OCI-LY1 (cell line): ENCODE measurements around the gene CDH8.

Experiments
- H2AFZ ChIP-seq: fragments of 200-600 bp; sonication (generic), shearing (Covaris generic); 2 replicates; pipeline ENCODE4 v1.6.0; 2014; ENCODE audit warnings: antibody characterized with exemption, mild to moderate bottlenecking, low read length
- H3F3A ChIP-seq: fragments of 200-600 bp; sonication (generic), shearing (Covaris generic); 2 replicates; pipeline ENCODE4 v1.6.0; 2014; ENCODE audit warnings: mild to moderate bottlenecking, antibody characterized with exemption, low read length, moderate library complexity; ENCODE audit not compliant: insufficient read depth
- H3K27ac ChIP-seq: fragments of 200-600 bp; sonication (generic); 2 replicates; pipeline ENCODE4 v1.5.1; 2014; ENCODE audit warnings: low read length, mixed run types, mild to moderate bottlenecking, low read depth; ENCODE audit not compliant: poor library complexity, severe bottlenecking
- H3K27me3 ChIP-seq: fragments of 200-600 bp; sonication (generic); 2 replicates; pipeline ENCODE4 v1.6.0; 2014; ENCODE audit warnings: antibody characterized with exemption, mild to moderate bottlenecking, low read length, moderate library complexity; ENCODE audit not compliant: insufficient read depth
- H3K36me3 ChIP-seq: fragments of 200-600 bp; sonication (generic); 2 replicates; pipeline ENCODE4 v1.6.1; 2014; ENCODE audit warnings: mild to moderate bottlenecking, antibody characterized with exemption, low read length, moderate library complexity, mixed read lengths; ENCODE audit not compliant: insufficient read depth
- H3K4me1 ChIP-seq: fragments of 200-600 bp; sonication (generic); 2 replicates; pipeline ENCODE4 v1.5.1; 2014; ENCODE audit warnings: mild to moderate bottlenecking, low read length, moderate library complexity; ENCODE audit not compliant: insufficient read depth, severe bottlenecking
- H3K4me2 ChIP-seq: fragments of 200-600 bp; sonication (generic), shearing (Covaris generic); 2 replicates; pipeline ENCODE4 v1.6.1; 2014; ENCODE audit warnings: low read length
- H3K4me3 ChIP-seq: fragments of 200-600 bp; sonication (generic); 2 replicates; pipeline ENCODE4 v1.5.1; 2014; ENCODE audit warnings: low read length, low read depth, mild to moderate bottlenecking, mixed read lengths; ENCODE audit not compliant: poor library complexity, severe bottlenecking
- H3K79me2 ChIP-seq: fragments of 200-600 bp; shearing (Covaris generic); 2 replicates; pipeline ENCODE4 v1.6.1; 2016; ENCODE audit warnings: mixed run types, low read length, mixed read lengths; ENCODE audit not compliant: insufficient read depth
- H3K9ac ChIP-seq: fragments of 200-600 bp; sonication (generic), shearing (Covaris generic); 2 replicates; pipeline ENCODE4 v1.6.1; 2014; ENCODE audit warnings: mild to moderate bottlenecking, low read length, mixed read lengths
- H3K9me2 ChIP-seq: fragments of 200-600 bp; sonication (generic), shearing (Covaris generic); 2 replicates; pipeline ENCODE4 v1.6.1; 2014; ENCODE audit warnings: low read depth, mild to moderate bottlenecking, low read length, mixed read lengths
- H3K9me3 ChIP-seq: fragments of 200-600 bp; shearing (Covaris generic); 2 replicates; pipeline ENCODE4 v1.6.1; 2014; ENCODE audit warnings: low read length, mixed read lengths
- H4K20me1 ChIP-seq: fragments of 200-600 bp; sonication (generic), shearing (Covaris generic); 2 replicates; pipeline ENCODE4 v1.6.0; 2016; ENCODE audit warnings: mild to moderate bottlenecking, low read length; ENCODE audit not compliant: insufficient read depth
- CTCF ChIP-seq: fragments of 200-600 bp; sonication (generic), shearing (Covaris generic); IDR thresholded peaks from 2 replicates; pipeline ENCODE4 v1.5.1; 2017; ENCODE audit warnings: mild to moderate bottlenecking, antibody characterized with exemption, low read length, moderate library complexity, mixed read lengths
- EZH2 ChIP-seq: fragments of 200-600 bp; sonication (generic), shearing (Covaris generic); IDR thresholded peaks from 2 replicates; pipeline ENCODE4 v1.8.0; 2017; ENCODE audit warnings: borderline replicate concordance, mixed run types, mild to moderate bottlenecking, antibody characterized with exemption, low read length, moderate library complexity, mixed read lengths

The CDH8 gene, protein sequence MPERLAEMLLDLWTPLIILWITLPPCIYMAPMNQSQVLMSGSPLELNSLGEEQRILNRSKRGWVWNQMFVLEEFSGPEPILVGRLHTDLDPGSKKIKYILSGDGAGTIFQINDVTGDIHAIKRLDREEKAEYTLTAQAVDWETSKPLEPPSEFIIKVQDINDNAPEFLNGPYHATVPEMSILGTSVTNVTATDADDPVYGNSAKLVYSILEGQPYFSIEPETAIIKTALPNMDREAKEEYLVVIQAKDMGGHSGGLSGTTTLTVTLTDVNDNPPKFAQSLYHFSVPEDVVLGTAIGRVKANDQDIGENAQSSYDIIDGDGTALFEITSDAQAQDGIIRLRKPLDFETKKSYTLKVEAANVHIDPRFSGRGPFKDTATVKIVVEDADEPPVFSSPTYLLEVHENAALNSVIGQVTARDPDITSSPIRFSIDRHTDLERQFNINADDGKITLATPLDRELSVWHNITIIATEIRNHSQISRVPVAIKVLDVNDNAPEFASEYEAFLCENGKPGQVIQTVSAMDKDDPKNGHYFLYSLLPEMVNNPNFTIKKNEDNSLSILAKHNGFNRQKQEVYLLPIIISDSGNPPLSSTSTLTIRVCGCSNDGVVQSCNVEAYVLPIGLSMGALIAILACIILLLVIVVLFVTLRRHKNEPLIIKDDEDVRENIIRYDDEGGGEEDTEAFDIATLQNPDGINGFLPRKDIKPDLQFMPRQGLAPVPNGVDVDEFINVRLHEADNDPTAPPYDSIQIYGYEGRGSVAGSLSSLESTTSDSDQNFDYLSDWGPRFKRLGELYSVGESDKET

GRCh38 chr16:62036101-62036801 lies at the start of gene CDH8:
CDH8 (minus strand) TSS chr16:62036438; CDS start chr16:62021403, 15,035 bp downstream.
- no peaks in the 10 kb centered on the region for H3K4me1 ChIP-seq
- no peaks in the 10 kb centered on the region for H3K9me2 ChIP-seq
- no peak within 1 kb of the TSS for H3K9ac ChIP-seq
- H3K36me3 ChIP-seq = no peaks in the 10 kb centered on the region
- no peaks in the 10 kb centered on the region for H4K20me1 ChIP-seq
- no peak within 1 kb of the TSS for H3K4me2 ChIP-seq
- no peak within 1 kb of the TSS for H2AFZ ChIP-seq
- no peaks in the 10 kb centered on the region for H3F3A ChIP-seq
- no peak within 1 kb of the TSS for H3K4me3 ChIP-seq
- no peaks in the 10 kb centered on the region for H3K79me2 ChIP-seq
- H3K27me3 ChIP-seq = no peaks in the 10 kb centered on the region
- no peak for TF ChIP-seq EZH2
- TF ChIP-seq CTCF = no peak
- H3K27ac ChIP-seq = no peak within 1 kb of the TSS
- no peaks in the 10 kb centered on the region for H3K9me3 ChIP-seq

GRCh38 chr16:62079236-62079635 lies 43.0 kb upstream of the CDH8 start:
- Histone ChIP-seq H3K9ac (no peak overlapping the region), H3K4me2 (no peak overlapping the region), H4K20me1 (no peaks in the 10 kb centered on the region), H3K27ac (no peak overlapping the region), H2AFZ (no peak overlapping the region), H3K4me1 (no peaks in the 10 kb centered on the region), H3K36me3 (no peaks in the 10 kb centered on the region), H3K9me2 (no peaks in the 10 kb centered on the region), H3K4me3 (no peak overlapping the region), H3F3A (no peaks in the 10 kb centered on the region), H3K9me3 (no peaks in the 10 kb centered on the region), H3K79me2 (no peaks in the 10 kb centered on the region), H3K27me3 (no peaks in the 10 kb centered on the region)
- TF ChIP-seq CTCF = no peak
- TF ChIP-seq EZH2 = no peak

- H3K4me2 ChIP-seq = no peak overlapping the region
- no peak overlapping the region for H3K27ac ChIP-seq
- H4K20me1 ChIP-seq = no peaks in the 10 kb centered on the region
- H3K9me2 ChIP-seq = no peaks in the 10 kb centered on the region
- H3K27me3 ChIP-seq = no peaks in the 10 kb centered on the region
- H3K9ac ChIP-seq = no peak overlapping the region
- H3K79me2 ChIP-seq = no peaks in the 10 kb centered on the region
- TF ChIP-seq CTCF (peak; percentile 37), EZH2 (no peak)
- no peaks in the 10 kb centered on the region for H3K9me3 ChIP-seq
- H3K4me1 ChIP-seq = no peaks in the 10 kb centered on the region
- H2AFZ ChIP-seq = no peak overlapping the region
- no peaks in the 10 kb centered on the region for H3F3A ChIP-seq
- H3K4me3 ChIP-seq = no peak overlapping the region
- no peaks in the 10 kb centered on the region for H3K36me3 ChIP-seq
Measured at GRCh38 chr16:62077998-62078397, 41.8 kb upstream of the CDH8 start.
